Measurements from ENCODE around the gene HES1.

- no peak for TF ChIP-seq CTCF (conservative IDR thresholded peaks at IDR 0.05; ENCODE audit: low read length)
- no peak for TF ChIP-seq EZH2phosphoT487 (IDR thresholded peaks at IDR 0.05; ENCODE audit: borderline replicate concordance)
Measured at GRCh38 chr3:194183271-194183670, 47.3 kb downstream of the HES1 start.
